Uterine smooth muscle cell (primary cell): ENCODE data around the gene HAUS3. TPM values are rescaled to one million over a fixed set of nuclear protein-coding genes. Genes with fewer than 3 reads are reported as not detected.

ENCODE experiments used
- total RNA-seq: library from RNA; depleted of rRNA; stranded (reverse); fragments of >200 nt; gene quantifications from 2 replicates; pipeline ENCODE4 v1.2.3, GENCODE V29; 2014

The HAUS3 gene
- total RNA-seq, result 10.2 and 17.7 TPM in 2 replicates

GRCh38 chr4:2241410-2242353, at the start of gene HAUS3, which contains the start of gene POLN:
Gene HAUS3, minus strand, starts transcription at chr4:2242121. Its CDS starts 1,175 bp downstream, at chr4:2240946.
Gene POLN, minus strand, starts transcription at chr4:2242121. Its CDS starts 12,890 bp downstream, at chr4:2229231.

DNA sequence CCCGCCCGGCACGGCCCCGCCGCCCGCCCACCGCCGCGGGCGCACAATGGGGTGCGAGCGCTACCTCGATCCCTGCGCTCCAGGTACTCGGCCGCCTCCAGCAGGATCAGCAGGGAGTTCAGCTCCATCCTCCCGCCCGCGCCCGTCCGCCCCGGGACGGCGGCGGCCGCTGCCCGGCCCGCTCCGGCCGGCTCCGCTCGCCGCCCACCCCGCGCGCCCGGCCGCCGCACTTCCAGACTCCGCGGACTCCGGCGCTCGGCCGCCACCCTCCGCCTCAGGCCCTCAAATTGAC, 19.9 kb upstream of the HAUS3 start, which contains the start of gene MXD4:
MXD4 (minus strand) TSS at position 257 of the 292 bp plus-strand sequence; CDS start at position 128, 129 bp downstream.

Other genes with a start within 250 kb of the HAUS3 start
- gene NELFA, start 233.1 kb downstream of the HAUS3 start, total RNA-seq, result 12.7 and 15.5 TPM in 2 replicates
- gene NAT8L, start 182.8 kb downstream of the HAUS3 start, total RNA-seq, result under 0.01 and 0.12 TPM in 2 replicates
- 1.4 and 2.9 TPM in 2 replicates for gene POLN, start within 50 bp of the HAUS3 start, total RNA-seq
- 17.0 and 32.1 TPM in 2 replicates for gene MXD4, start 20.0 kb upstream of the HAUS3 start, total RNA-seq
- 4.9 and 5.0 TPM in 2 replicates for gene ZFYVE28, start 176.5 kb upstream of the HAUS3 start, total RNA-seq
- gene CFAP99, start 176.8 kb upstream of the HAUS3 start, total RNA-seq, result not detected in 2 replicates
- 58.6 and 59.2 TPM in 2 replicates for gene RNF4, start 227.0 kb upstream of the HAUS3 start, total RNA-seq